ENCODE results near the gene DCAF8. TPM values are rescaled to one million over a fixed set of nuclear protein-coding genes. Genes with fewer than 3 reads are reported as not detected.
A peak's percentile ranks its signal among the peaks of the same experiment; 100 is the strongest.

The DCAF8 gene
- total and polyA plus RNA-seq, 2 experiments from 2014 or later, result 151 to 210 TPM

DNA sequence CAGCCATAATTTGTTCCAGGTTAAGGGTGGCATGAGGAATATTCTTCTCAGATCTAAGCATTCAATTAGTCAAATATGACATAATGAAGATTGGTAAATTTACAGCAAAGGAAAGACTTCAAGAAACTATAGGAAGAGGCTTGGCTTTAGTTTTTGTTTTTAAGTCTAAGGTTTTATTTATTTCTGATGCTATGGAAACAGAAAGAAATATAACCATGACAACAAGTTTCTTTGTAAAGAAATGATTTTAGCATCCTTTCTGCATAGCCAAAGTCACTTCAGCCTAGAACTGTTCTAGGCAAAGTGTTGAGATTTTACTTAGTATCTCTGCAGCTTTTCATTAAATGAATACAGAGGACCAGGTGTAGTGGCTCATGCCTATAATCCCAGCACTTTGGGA is 29.4 kb downstream of the DCAF8 start:
- H3K4me3 ChIP-seq, result no peak overlapping the region
- no peaks in the 10 kb centered on the region for H3K27me3 ChIP-seq
- TF ChIP-seq, protein P1, sequence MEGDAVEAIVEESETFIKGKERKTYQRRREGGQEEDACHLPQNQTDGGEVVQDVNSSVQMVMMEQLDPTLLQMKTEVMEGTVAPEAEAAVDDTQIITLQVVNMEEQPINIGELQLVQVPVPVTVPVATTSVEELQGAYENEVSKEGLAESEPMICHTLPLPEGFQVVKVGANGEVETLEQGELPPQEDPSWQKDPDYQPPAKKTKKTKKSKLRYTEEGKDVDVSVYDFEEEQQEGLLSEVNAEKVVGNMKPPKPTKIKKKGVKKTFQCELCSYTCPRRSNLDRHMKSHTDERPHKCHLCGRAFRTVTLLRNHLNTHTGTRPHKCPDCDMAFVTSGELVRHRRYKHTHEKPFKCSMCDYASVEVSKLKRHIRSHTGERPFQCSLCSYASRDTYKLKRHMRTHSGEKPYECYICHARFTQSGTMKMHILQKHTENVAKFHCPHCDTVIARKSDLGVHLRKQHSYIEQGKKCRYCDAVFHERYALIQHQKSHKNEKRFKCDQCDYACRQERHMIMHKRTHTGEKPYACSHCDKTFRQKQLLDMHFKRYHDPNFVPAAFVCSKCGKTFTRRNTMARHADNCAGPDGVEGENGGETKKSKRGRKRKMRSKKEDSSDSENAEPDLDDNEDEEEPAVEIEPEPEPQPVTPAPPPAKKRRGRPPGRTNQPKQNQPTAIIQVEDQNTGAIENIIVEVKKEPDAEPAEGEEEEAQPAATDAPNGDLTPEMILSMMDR (IDR thresholded peaks at IDR 0.05; ENCODE audit: low read depth, low read length), result no peak
- DNase-seq (ENCODE audit: low read depth in 1 of 2, low spot score in 1 of 2), result no peak
- no peaks in the 10 kb centered on the region for H3K4me1 ChIP-seq (ENCODE audit: low read depth)
- no peak overlapping the region for H3K27ac ChIP-seq
- peaks cover 66% of the 10 kb centered on the region for H3K36me3 ChIP-seq
- no peaks in the 10 kb centered on the region for H3K9me3 ChIP-seq (ENCODE audit: low read depth)

DNA sequence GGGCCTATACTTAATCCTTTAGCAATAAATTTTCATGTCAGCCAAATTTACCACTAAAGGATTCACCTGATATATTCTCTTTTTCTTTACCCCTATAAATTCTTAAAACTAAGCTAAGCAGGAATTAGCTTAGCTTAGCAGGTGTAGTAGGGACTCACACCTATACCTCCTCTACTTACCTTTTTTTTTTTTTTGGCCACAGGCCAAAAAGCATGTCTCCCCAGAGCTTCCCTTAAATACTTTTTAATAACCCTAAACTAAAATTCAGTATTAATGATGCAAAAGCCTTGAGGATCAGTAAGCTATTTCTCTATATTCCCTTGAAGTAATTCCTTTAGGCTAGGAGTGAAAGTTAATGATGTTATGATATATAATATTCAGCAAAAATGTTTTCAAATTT is 33.9 kb downstream of the DCAF8 start:
- Histone ChIP-seq H3K27ac (no peak overlapping the region), H3K4me3 (no peak overlapping the region), H3K9me3 (ENCODE audit: low read depth) (no peaks in the 10 kb centered on the region), H3K36me3 (peaks cover 70% of the 10 kb centered on the region), H3K4me1 (ENCODE audit: low read depth) (peaks cover 6% of the 10 kb centered on the region), H3K27me3 (no peaks in the 10 kb centered on the region)
- DNase-seq (ENCODE audit: low read depth in 1 of 2, low spot score in 1 of 2), result no peak
- TF ChIP-seq, protein P1 (IDR thresholded peaks at IDR 0.05; ENCODE audit: low read depth, low read length), result no peak

DNA sequence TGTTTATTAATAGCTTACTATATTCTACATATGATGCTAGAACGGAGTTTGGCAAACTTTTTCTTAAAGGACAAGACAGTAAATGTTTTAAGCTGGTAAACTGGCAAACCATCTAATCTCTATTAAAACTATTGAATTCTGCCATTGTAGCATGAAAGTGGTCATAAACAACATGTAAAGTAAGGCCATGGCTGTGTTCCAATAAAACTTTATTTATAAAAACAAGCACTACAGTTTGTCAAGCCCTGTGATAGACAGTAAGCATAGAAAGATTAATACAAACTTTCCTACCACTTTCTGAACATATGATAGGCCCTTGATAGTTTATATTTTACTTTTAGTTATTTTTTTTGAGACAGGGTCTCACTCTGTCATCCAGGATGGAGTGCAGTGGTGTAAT is 34.8 kb downstream of the DCAF8 start:
- peaks cover 79% of the 10 kb centered on the region for H3K36me3 ChIP-seq
- no peak for DNase-seq (ENCODE audit: low read depth in 1 of 2, low spot score in 1 of 2)
- TF ChIP-seq, protein P1 (IDR thresholded peaks at IDR 0.05; ENCODE audit: low read depth, low read length), result no peak
- H3K27ac ChIP-seq, result no peak overlapping the region
- H3K4me1 ChIP-seq (ENCODE audit: low read depth), result peaks cover 6% of the 10 kb centered on the region
- H3K27me3 ChIP-seq, result no peaks in the 10 kb centered on the region
- H3K4me3 ChIP-seq, result no peak overlapping the region
- H3K9me3 ChIP-seq (ENCODE audit: low read depth), result no peaks in the 10 kb centered on the region

DNA sequence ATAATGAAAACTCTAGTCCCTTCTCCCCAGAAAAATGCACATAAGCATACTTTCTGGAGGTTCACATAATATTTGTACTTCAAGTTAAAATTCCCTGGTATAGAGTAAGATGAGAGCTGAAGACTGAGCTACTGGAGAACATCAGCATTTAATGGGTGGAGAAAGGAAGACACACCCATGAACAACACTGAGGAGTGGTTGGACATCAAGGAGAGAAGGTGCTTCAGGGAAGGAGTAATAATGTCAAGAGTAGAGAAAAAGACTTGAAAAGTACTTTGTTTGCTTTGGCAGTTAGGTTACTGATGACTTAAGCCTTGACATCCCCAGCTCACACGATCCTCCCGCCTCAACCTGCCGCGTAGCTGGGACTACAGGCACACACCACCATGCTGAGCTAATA is 35.3 kb downstream of the DCAF8 start:
- Histone ChIP-seq H3K27ac (peak overlapping the region; percentile 52), H3K36me3 (peaks cover 84% of the 10 kb centered on the region), H3K27me3 (no peaks in the 10 kb centered on the region), H3K9me3 (ENCODE audit: low read depth) (no peaks in the 10 kb centered on the region), H3K4me3 (no peak overlapping the region), H3K4me1 (ENCODE audit: low read depth) (peaks cover 6% of the 10 kb centered on the region)
- DNase-seq (ENCODE audit: low read depth in 1 of 2, low spot score in 1 of 2), result no peak
- TF ChIP-seq, protein P1 (IDR thresholded peaks at IDR 0.05; ENCODE audit: low read depth, low read length), result no peak

DNA sequence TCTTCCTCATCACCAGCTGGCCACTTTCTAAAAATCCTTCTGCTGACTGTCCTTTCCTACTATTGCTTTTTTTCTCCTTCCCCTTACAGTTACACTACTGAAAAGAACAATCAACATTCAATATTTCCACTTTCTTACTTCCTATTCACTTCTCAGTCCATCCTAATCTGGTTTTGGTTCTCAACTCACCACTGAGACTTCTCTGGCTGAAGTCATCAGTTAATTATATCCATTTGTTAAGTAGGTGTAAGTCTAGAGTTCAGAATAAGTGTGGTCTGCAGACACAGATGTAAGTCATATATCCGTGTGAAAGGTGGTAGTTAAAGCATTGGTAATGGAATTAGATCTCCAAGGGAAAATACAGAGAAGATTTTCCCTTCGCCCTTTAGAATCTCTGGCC is 35.7 kb downstream of the DCAF8 start:
- Histone ChIP-seq H3K27ac (peak overlapping the region; percentile 52), H3K36me3 (peaks cover 85% of the 10 kb centered on the region), H3K27me3 (no peaks in the 10 kb centered on the region), H3K4me1 (ENCODE audit: low read depth) (peaks cover 6% of the 10 kb centered on the region), H3K9me3 (ENCODE audit: low read depth) (no peaks in the 10 kb centered on the region), H3K4me3 (no peak overlapping the region)
- TF ChIP-seq, protein P1 (IDR thresholded peaks at IDR 0.05; ENCODE audit: low read depth, low read length), result no peak
- no peak for DNase-seq (ENCODE audit: low read depth in 1 of 2, low spot score in 1 of 2)

DNA sequence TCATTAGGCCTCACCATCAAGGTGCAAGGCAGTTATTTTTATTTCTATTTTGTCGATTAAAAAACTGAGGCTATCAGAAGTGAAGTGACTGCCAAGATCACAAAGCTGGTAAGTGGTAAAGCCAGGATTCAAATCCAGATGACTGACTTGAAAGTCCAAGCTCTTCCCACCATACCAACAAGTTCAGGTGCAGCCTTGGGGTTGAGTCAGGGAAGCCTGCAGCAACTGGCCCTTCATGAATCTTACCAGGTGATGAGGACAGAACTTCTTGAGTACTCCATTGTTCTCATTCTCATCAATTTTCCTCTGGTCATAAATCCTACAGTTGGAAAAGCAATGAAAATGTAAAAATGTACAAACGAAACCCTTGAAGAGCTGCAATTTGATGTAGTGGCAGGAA is 37.0 kb downstream of the DCAF8 start:
- DNase-seq (ENCODE audit: low read depth in 1 of 2, low spot score in 1 of 2), result no peak
- H3K36me3 ChIP-seq, result peaks cover 77% of the 10 kb centered on the region
- no peaks in the 10 kb centered on the region for H3K9me3 ChIP-seq (ENCODE audit: low read depth)
- no peak overlapping the region for H3K4me3 ChIP-seq
- TF ChIP-seq, protein P1 (IDR thresholded peaks at IDR 0.05; ENCODE audit: low read depth, low read length), result no peak
- H3K27ac ChIP-seq, result no peak overlapping the region
- H3K27me3 ChIP-seq, result no peaks in the 10 kb centered on the region
- H3K4me1 ChIP-seq (ENCODE audit: low read depth), result peaks cover 6% of the 10 kb centered on the region

All from cardiac muscle cell (in vitro differentiated cells and primary cell).